Measurements from ENCODE around the gene RBP2. TPM values are rescaled to one million over a fixed set of nuclear protein-coding genes. Genes with fewer than 3 reads are reported as not detected.

Gene RBP2
- total RNA-seq, 1 donor from 2014 or later, result not detected

DNA sequence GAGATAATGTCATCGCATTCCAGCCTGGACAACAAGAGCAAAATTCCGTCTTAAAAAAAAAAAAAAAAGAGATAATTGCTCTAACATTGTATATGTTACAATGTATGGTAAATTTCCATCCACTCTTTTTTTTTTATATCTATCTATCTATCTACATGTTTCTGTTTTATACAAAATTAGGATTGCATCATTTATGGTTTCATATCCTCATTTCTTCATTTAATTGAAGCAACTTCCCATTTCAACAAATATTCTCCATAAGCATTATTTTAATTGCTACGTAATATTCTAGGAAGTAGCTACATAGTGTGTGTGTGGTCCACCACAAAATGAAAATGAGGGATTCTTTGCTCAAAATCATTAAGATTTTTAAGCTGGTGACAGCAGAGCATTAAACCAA is 44.8 kb upstream of the RBP2 start:
- H3K27ac ChIP-seq (ENCODE audit: low read depth, low read length), result no peak overlapping the region
- no peaks in the 10 kb centered on the region for H3K27me3 ChIP-seq (ENCODE audit: insufficient read depth, low read length)
- TF ChIP-seq, protein P1, sequence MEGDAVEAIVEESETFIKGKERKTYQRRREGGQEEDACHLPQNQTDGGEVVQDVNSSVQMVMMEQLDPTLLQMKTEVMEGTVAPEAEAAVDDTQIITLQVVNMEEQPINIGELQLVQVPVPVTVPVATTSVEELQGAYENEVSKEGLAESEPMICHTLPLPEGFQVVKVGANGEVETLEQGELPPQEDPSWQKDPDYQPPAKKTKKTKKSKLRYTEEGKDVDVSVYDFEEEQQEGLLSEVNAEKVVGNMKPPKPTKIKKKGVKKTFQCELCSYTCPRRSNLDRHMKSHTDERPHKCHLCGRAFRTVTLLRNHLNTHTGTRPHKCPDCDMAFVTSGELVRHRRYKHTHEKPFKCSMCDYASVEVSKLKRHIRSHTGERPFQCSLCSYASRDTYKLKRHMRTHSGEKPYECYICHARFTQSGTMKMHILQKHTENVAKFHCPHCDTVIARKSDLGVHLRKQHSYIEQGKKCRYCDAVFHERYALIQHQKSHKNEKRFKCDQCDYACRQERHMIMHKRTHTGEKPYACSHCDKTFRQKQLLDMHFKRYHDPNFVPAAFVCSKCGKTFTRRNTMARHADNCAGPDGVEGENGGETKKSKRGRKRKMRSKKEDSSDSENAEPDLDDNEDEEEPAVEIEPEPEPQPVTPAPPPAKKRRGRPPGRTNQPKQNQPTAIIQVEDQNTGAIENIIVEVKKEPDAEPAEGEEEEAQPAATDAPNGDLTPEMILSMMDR (IDR thresholded peaks at IDR 0.05; ENCODE audit: insufficient read depth, low read depth, low read length), result no peak
- no peak for TF ChIP-seq EZH2 (IDR thresholded peaks at IDR 0.05; ENCODE audit: insufficient read depth, low read length)
- H3K9me3 Mint-ChIP-seq (ENCODE audit: unreplicated experiment), result no peaks in the 10 kb centered on the region
- H3K27ac Mint-ChIP-seq (ENCODE audit: unreplicated experiment), result no peak overlapping the region
- peaks cover 33% of the 10 kb centered on the region for H3K36me3 ChIP-seq (ENCODE audit: insufficient read depth, low read length)
- no peak overlapping the region for H3K9ac ChIP-seq (ENCODE audit: low read length)
- H3K4me3 ChIP-seq (ENCODE audit: insufficient read depth, low read depth, low read length), result no peak overlapping the region
- no peak overlapping the region for H2AFZ ChIP-seq (ENCODE audit: low read depth, low read length)
- DNase-seq (ENCODE audit: low read depth) (no peak), FAIRE-seq (no peak)
- no peaks in the 10 kb centered on the region for H3K4me1 ChIP-seq (ENCODE audit: insufficient read depth, low read length)
- no peaks in the 10 kb centered on the region for H3K4me1 Mint-ChIP-seq (ENCODE audit: low read depth, unreplicated experiment)
- H3K27me3 Mint-ChIP-seq (ENCODE audit: low read depth, unreplicated experiment), result peaks cover 8% of the 10 kb centered on the region
- H4K20me1 ChIP-seq (ENCODE audit: insufficient read depth, low read length), result peaks cover 60% of the 10 kb centered on the region
- H3K4me3 Mint-ChIP-seq (ENCODE audit: unreplicated experiment), result no peak overlapping the region
- H3K4me2 ChIP-seq (ENCODE audit: low read length), result no peak overlapping the region
- H3K9me3 ChIP-seq (ENCODE audit: insufficient read depth, low read depth, low read length), result no peaks in the 10 kb centered on the region
- H3K36me3 Mint-ChIP-seq (ENCODE audit: low read depth, unreplicated experiment), result peaks cover 3% of the 10 kb centered on the region
- peaks cover 12% of the 10 kb centered on the region for H3K79me2 ChIP-seq (ENCODE audit: insufficient read depth, low read length)

DNA sequence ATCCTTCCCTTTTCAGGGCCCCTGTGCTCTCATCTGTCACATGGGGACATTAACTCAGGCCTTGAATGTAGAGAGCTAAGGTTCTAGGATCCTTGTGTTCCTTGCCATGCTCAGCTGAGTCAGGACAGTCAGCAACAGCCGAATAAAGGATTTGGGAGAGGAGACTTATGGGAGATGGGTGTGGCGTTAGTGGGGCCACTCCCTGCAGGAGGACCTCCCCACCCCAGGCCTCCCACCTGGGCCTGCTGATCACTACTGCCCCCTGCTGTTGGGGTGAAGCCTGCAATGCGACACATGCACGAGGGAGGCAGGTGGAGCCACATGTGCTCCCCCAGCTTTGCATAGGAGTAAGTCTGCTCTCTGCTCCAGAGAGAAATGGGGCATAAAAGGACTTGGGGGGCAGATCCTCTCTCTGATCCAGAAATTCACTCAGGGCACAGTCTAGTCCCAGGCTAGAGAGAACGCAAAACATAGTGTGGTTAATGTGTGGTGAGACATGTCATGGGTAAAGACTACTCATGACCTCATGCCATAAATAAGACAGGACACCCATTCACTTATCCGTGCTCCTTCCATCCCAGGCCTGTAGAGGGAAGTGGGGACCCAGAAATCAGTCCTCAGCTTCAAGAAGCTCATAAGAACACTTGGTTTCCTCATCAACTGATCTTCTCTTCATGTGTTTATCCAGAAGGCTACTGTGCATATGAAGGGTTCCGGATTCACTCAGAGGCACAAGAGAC is 43.9 kb upstream of the RBP2 start:
- peak; percentile 13 for DNase-seq (ENCODE audit: low read depth)
- Mint-ChIP-seq H3K36me3 (ENCODE audit: low read depth, unreplicated experiment) (peaks cover 5% of the 10 kb centered on the region), H3K27ac (ENCODE audit: unreplicated experiment) (no peak overlapping the region)

More for the DNA sequence above, 43.9 kb upstream of the RBP2 start:
- Mint-ChIP-seq H3K9me3 (ENCODE audit: unreplicated experiment) (no peaks in the 10 kb centered on the region), H3K27me3 (ENCODE audit: low read depth, unreplicated experiment) (peaks cover 10% of the 10 kb centered on the region), H3K4me1 (ENCODE audit: low read depth, unreplicated experiment) (no peaks in the 10 kb centered on the region), H3K4me3 (ENCODE audit: unreplicated experiment) (no peak overlapping the region)
- Histone ChIP-seq H3K4me2 (ENCODE audit: low read length) (no peak overlapping the region), H3K4me1 (ENCODE audit: insufficient read depth, low read length) (no peaks in the 10 kb centered on the region), H4K20me1 (ENCODE audit: insufficient read depth, low read length) (peaks cover 51% of the 10 kb centered on the region), H3K9ac (ENCODE audit: low read length) (no peak overlapping the region), H3K79me2 (ENCODE audit: insufficient read depth, low read length) (peaks cover 10% of the 10 kb centered on the region), H3K27me3 (ENCODE audit: insufficient read depth, low read length) (no peaks in the 10 kb centered on the region), H3K36me3 (ENCODE audit: insufficient read depth, low read length) (peaks cover 25% of the 10 kb centered on the region), H3K27ac (ENCODE audit: low read depth, low read length) (no peak overlapping the region), H2AFZ (ENCODE audit: low read depth, low read length) (no peak overlapping the region), H3K4me3 (ENCODE audit: insufficient read depth, low read depth, low read length) (no peak overlapping the region), H3K9me3 (ENCODE audit: insufficient read depth, low read depth, low read length) (no peaks in the 10 kb centered on the region)
- TF ChIP-seq EZH2 (IDR thresholded peaks at IDR 0.05; ENCODE audit: insufficient read depth, low read length), result no peak
- TF ChIP-seq, protein P1 (IDR thresholded peaks at IDR 0.05; ENCODE audit: insufficient read depth, low read depth, low read length), result peak; percentile 11
- FAIRE-seq, result no peak
